OCI-LY7 (cell line): ENCODE data around the gene AMOTL1.

Source experiments
- EZH2phosphoT487 ChIP-seq: fragments of 200-600 bp; sonication (generic); IDR thresholded peaks from 2 replicates; pipeline ENCODE4 v1.6.1; 2018; ENCODE audit warnings: low read depth, borderline replicate concordance, mild to moderate bottlenecking, mixed run types, antibody characterized with exemption, low read length, moderate library complexity, mixed read lengths
- TF ChIP-seq, protein P1 (sequence below): fragments of 200-600 bp; sonication (generic); conservative IDR thresholded peaks from 2 replicates; pipeline ENCODE4 v1.5.1; 2014; ENCODE audit warnings: mild to moderate bottlenecking, antibody characterized with exemption, low read length, moderate library complexity, mixed read lengths

GRCh38 chr11:94806014-94806413 is 37.9 kb downstream of the AMOTL1 start:
- TF ChIP-seq, protein P1, sequence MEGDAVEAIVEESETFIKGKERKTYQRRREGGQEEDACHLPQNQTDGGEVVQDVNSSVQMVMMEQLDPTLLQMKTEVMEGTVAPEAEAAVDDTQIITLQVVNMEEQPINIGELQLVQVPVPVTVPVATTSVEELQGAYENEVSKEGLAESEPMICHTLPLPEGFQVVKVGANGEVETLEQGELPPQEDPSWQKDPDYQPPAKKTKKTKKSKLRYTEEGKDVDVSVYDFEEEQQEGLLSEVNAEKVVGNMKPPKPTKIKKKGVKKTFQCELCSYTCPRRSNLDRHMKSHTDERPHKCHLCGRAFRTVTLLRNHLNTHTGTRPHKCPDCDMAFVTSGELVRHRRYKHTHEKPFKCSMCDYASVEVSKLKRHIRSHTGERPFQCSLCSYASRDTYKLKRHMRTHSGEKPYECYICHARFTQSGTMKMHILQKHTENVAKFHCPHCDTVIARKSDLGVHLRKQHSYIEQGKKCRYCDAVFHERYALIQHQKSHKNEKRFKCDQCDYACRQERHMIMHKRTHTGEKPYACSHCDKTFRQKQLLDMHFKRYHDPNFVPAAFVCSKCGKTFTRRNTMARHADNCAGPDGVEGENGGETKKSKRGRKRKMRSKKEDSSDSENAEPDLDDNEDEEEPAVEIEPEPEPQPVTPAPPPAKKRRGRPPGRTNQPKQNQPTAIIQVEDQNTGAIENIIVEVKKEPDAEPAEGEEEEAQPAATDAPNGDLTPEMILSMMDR: no peak
- no peak for TF ChIP-seq EZH2phosphoT487
